ENCODE data around the gene EPHA4. TPM values are rescaled to one million over a fixed set of nuclear protein-coding genes. Genes with fewer than 3 reads are reported as not detected.

Gene EPHA4
- polyA plus RNA-seq, 1 donor (not counting 4 experiments of a cell fraction or from before 2014, with no cell fraction given) = 9.0 TPM

- no peak for TF ChIP-seq CTCF (optimal IDR thresholded peaks at IDR 0.05 in 1 of 3, IDR thresholded peaks at IDR 0.05 in 1 of 3, conservative IDR thresholded peaks at IDR 0.05 in 1 of 3; ENCODE audit: extremely low read depth in 1 of 3, insufficient read depth in 2 of 3, low read length in 3 of 3)
- no peak for TF ChIP-seq EZH2 (IDR thresholded peaks at IDR 0.05; ENCODE audit: low read length)
- dilution Hi-C loops (cut with MboI; ENCODE audit: extremely low pct_ligation_motif_present, low sequenced_read_pairs) = no loop called here
- FAIRE-seq (no peak), DNase-seq (ENCODE audit: low read depth, low spot score) (no peak)
- Histone ChIP-seq H3K9me1 (ENCODE audit: control insufficient read depth, extremely low read depth, insufficient read depth, low read length) (no peaks in the 10 kb centered on the region), H3K9ac (ENCODE audit: control insufficient read depth, extremely low read depth, insufficient read depth, low read length) (no peak overlapping the region), H3K4me1 (ENCODE audit: control insufficient read depth, extremely low read depth, insufficient read depth, low read length) (peaks cover 14% of the 10 kb centered on the region), H3K36me3 (ENCODE audit: control insufficient read depth in 2 of 2, extremely low read depth in 1 of 2, insufficient read depth in 2 of 2, low read length in 2 of 2) (peaks cover 0 to 3% of the 10 kb centered on the region in 2 experiments), H3K27me3 (ENCODE audit: control insufficient read depth, extremely low read depth, insufficient read depth, low read length) (no peaks in the 10 kb centered on the region), H3K79me2 (ENCODE audit: control insufficient read depth, insufficient read depth, low read length) (no peaks in the 10 kb centered on the region), H3K9me3 (ENCODE audit: control insufficient read depth, low read depth, low read length) (no peaks in the 10 kb centered on the region), H3K4me3 (ENCODE audit: control insufficient read depth in 2 of 3, extremely low read depth in 1 of 3, insufficient read depth in 2 of 3, low read depth in 1 of 3, low read length in 3 of 3) (no peak overlapping the region), H4K20me1 (ENCODE audit: control insufficient read depth, extremely low read depth, insufficient read depth, low read length) (no peaks in the 10 kb centered on the region), H3K4me2 (ENCODE audit: control insufficient read depth, extremely low read depth, insufficient read depth, low read depth, low read length) (no peak overlapping the region), H3K27ac (ENCODE audit: control insufficient read depth, insufficient read depth, low read length) (no peak overlapping the region), H2AFZ (ENCODE audit: control insufficient read depth, low read length) (no peak overlapping the region)
These were observed 130.0 kb downstream of the EPHA4 start for GRCh38 chr2:221442128-221442527.

- FAIRE-seq (no peak), DNase-seq (ENCODE audit: low read depth, low spot score) (no peak)
- H3K4me3 ChIP-seq (ENCODE audit: control insufficient read depth in 2 of 3, extremely low read depth in 1 of 3, insufficient read depth in 2 of 3, low read depth in 1 of 3, low read length in 3 of 3) = no peak overlapping the region
- H3K79me2 ChIP-seq (ENCODE audit: control insufficient read depth, insufficient read depth, low read length) = no peaks in the 10 kb centered on the region
- H3K36me3 ChIP-seq (ENCODE audit: control insufficient read depth in 2 of 2, extremely low read depth in 1 of 2, insufficient read depth in 2 of 2, low read length in 2 of 2) = peaks cover 0 to 3% of the 10 kb centered on the region in 2 experiments
- no peak for TF ChIP-seq CTCF (optimal IDR thresholded peaks at IDR 0.05 in 1 of 3, IDR thresholded peaks at IDR 0.05 in 1 of 3, conservative IDR thresholded peaks at IDR 0.05 in 1 of 3; ENCODE audit: extremely low read depth in 1 of 3, insufficient read depth in 2 of 3, low read length in 3 of 3)
- TF ChIP-seq EZH2 (IDR thresholded peaks at IDR 0.05; ENCODE audit: low read length) = no peak
- H3K9me3 ChIP-seq (ENCODE audit: control insufficient read depth, low read depth, low read length) = no peaks in the 10 kb centered on the region
- H3K4me2 ChIP-seq (ENCODE audit: control insufficient read depth, extremely low read depth, insufficient read depth, low read depth, low read length) = no peak overlapping the region
- H3K27ac ChIP-seq (ENCODE audit: control insufficient read depth, insufficient read depth, low read length) = no peak overlapping the region
- no peak overlapping the region for H3K9ac ChIP-seq (ENCODE audit: control insufficient read depth, extremely low read depth, insufficient read depth, low read length)
- H3K9me1 ChIP-seq (ENCODE audit: control insufficient read depth, extremely low read depth, insufficient read depth, low read length) = no peaks in the 10 kb centered on the region
- H4K20me1 ChIP-seq (ENCODE audit: control insufficient read depth, extremely low read depth, insufficient read depth, low read length) = no peaks in the 10 kb centered on the region
- no peaks in the 10 kb centered on the region for H3K27me3 ChIP-seq (ENCODE audit: control insufficient read depth, extremely low read depth, insufficient read depth, low read length)
- H2AFZ ChIP-seq (ENCODE audit: control insufficient read depth, low read length) = no peak overlapping the region
- dilution Hi-C loops (cut with MboI; ENCODE audit: extremely low pct_ligation_motif_present, low sequenced_read_pairs) = no loop called here
- H3K4me1 ChIP-seq (ENCODE audit: control insufficient read depth, extremely low read depth, insufficient read depth, low read length) = peaks cover 13% of the 10 kb centered on the region
These were observed 132.2 kb downstream of the EPHA4 start for GRCh38 chr2:221439761-221440479.

Measured in keratinocyte (primary cell).